Upper lobe of left lung (tissue), 6 donors: ENCODE measurements around the gene TMEM109. TPM values are rescaled to one million over a fixed set of nuclear protein-coding genes. Genes with fewer than 3 reads are reported as not detected.
"Not testable (repeated sequence)": the region's sequence is repeated elsewhere in the genome, so short reads cannot be mapped to it uniquely, and the experiment has no call there.

Experiments
- ATAC-seq, 2 donors: fragments of 200-7000 bp; cut with Tn5 transposase; one replicate each; pipeline ENCODE4 v1.9.1; 2022; ENCODE audit warnings: mild to moderate bottlenecking in 2 of 2, moderate library complexity in 2 of 2; ENCODE audit not compliant: low FRiP score in 2 of 2
- DNase-seq, 2 donors: peaks; one replicate each; pipeline ENCODE4 v3.0.0-alpha.2; 2019 to 2020
- H3K27ac ChIP-seq, 4 donors: fragments of 200-600 bp; sonication (generic); one replicate each; pipeline ENCODE4 v1.5.1; 2016 to 2019
- H3K27me3 ChIP-seq, 4 donors: fragments of 200-600 bp; sonication (generic); one replicate each; pipeline ENCODE4 v1.5.1; 2017 to 2019
- H3K36me3 ChIP-seq, 4 donors: fragments of 200-600 bp; sonication (generic); one replicate each; pipeline ENCODE4 v1.5.1; 2016 to 2019
- H3K4me1 ChIP-seq, 4 donors: fragments of 200-600 bp; sonication (generic); one replicate each; pipeline ENCODE4 v1.5.1; 2018 to 2019
- H3K4me3 ChIP-seq, 4 donors: fragments of 200-600 bp; sonication (generic); one replicate each; pipeline ENCODE4 v1.5.1; 2017 to 2019; ENCODE audit warnings: mild to moderate bottlenecking in 2 of 4, moderate library complexity in 1 of 4
- H3K9me3 ChIP-seq, 4 donors: fragments of 200-600 bp; sonication (generic); one replicate each; pipeline ENCODE4 v1.5.1; 2018 to 2019
- CTCF ChIP-seq, 6 experiments: fragments of 450-650 bp in 4 of 6; fragments of 200-600 bp in 2 of 6; sonication (generic) in 2 of 6; IDR thresholded peaks; one replicate each; pipeline ENCODE4 v1.5.1; 2016 to 2019; ENCODE audit warnings: antibody characterized with exemption in 6 of 6
- EP300 ChIP-seq, 4 donors: sonication (generic); formaldehyde crosslinking; IDR thresholded peaks; one replicate each; pipeline ENCODE4 v1.5.1; 2017; ENCODE audit warnings: antibody characterized with exemption in 4 of 4, control low read depth in 2 of 4
- POLR2A ChIP-seq, 4 donors: fragments of 450-650 bp; IDR thresholded peaks; one replicate each; pipeline ENCODE4 v1.5.1; 2016 to 2017; ENCODE audit warnings: antibody characterized with exemption in 4 of 4, mild to moderate bottlenecking in 2 of 4
- POLR2AphosphoS5 ChIP-seq, 2 donors: sonication (generic); formaldehyde crosslinking; IDR thresholded peaks; one replicate each; pipeline ENCODE4 v1.5.1; 2017; ENCODE audit warnings: antibody characterized with exemption in 2 of 2
- WGBS, 2 donors: methylation state at CpG; one replicate each; pipeline ENCODE4 v1.1.5; 2017 to 2018; 5-methylcytosine and 5-hydroxymethylcytosine counted together
- total RNA-seq, 6 donors: library from RNA; depleted of rRNA in 4 of 6; stranded (reverse); fragments of >200 nt in 4 of 6; gene quantifications; one replicate each; pipeline versions ENCODE4 v1.1.0 to v1.2.1, GENCODE V29; 2016 to 2021
- donor health status: DM: no; HTN: no; CAD: no; lungs with moderate emphysema.
- donor health status: DM: no; HTN: yes; CAD: no; lungs with severe emphysema.

The TMEM109 gene
- total RNA-seq, 6 donors from 2014 or later: 27.2 to 153 (median 129) TPM

GRCh38 chr11:60905551-60906113 lies 8.3 kb upstream of the TMEM109 start:
- no peaks in the 10 kb centered on the region for H3K9me3 ChIP-seq
- no peak for TF ChIP-seq CTCF (IDR thresholded peaks at IDR 0.05)
- DNase-seq (no peak), ATAC-seq (peak in 1 of 2 donors; percentile 25)
- no peaks in the 10 kb centered on the region for H3K27me3 ChIP-seq
- H3K4me1 ChIP-seq: peaks cover 19 to 26% (median 22%) of the 10 kb centered on the region in 4 donors
- H3K27ac ChIP-seq: peak overlapping the region; percentile 92 to 95 (median 94)
- peak overlapping the region; percentile 88 to 98 (median 96) for H3K4me3 ChIP-seq
- peaks cover 23 to 31% (median 28%) of the 10 kb centered on the region in 4 donors for H3K36me3 ChIP-seq
- WGBS, 2 donors: 7 to 11% methylated on average over 14 to 16 of the region's 16 CpGs

GRCh38 chr11:60906132-60906972 lies 7.6 kb upstream of the TMEM109 start, which contains the start of gene PRPF19:
Gene PRPF19, minus strand, starts transcription at chr11:60906585. Its CDS starts 203 bp downstream, at chr11:60906382.
- DNase-seq (peak; percentile 94 to 96), ATAC-seq (peak; percentile 97 to 98)
- H3K4me3 ChIP-seq: peak within 1 kb of the TSS; percentile 88 to 98 (median 96)
- WGBS, 2 donors: 1% methylated on average over 17 to 47 of the region's 75 CpGs
- H3K4me1 ChIP-seq: peaks cover 26 to 29% (median 27%) of the 10 kb centered on the region in 4 donors
- no peaks in the 10 kb centered on the region for H3K9me3 ChIP-seq
- peaks cover 16 to 24% (median 21%) of the 10 kb centered on the region in 4 donors for H3K36me3 ChIP-seq
- TF ChIP-seq POLR2A (IDR thresholded peaks at IDR 0.05): peak in 1 of 4 donors; percentile 80
- peak; percentile 82 to 89 for TF ChIP-seq POLR2AphosphoS5 (IDR thresholded peaks at IDR 0.05)
- TF ChIP-seq CTCF (IDR thresholded peaks at IDR 0.05): peak in 1 of 6 experiments; percentile 9
- TF ChIP-seq EP300 (IDR thresholded peaks at IDR 0.05): peak in 1 of 4 donors; percentile 51
- no peaks in the 10 kb centered on the region for H3K27me3 ChIP-seq
- H3K27ac ChIP-seq: peak within 1 kb of the TSS; percentile 92 to 95 (median 94)

DNA sequence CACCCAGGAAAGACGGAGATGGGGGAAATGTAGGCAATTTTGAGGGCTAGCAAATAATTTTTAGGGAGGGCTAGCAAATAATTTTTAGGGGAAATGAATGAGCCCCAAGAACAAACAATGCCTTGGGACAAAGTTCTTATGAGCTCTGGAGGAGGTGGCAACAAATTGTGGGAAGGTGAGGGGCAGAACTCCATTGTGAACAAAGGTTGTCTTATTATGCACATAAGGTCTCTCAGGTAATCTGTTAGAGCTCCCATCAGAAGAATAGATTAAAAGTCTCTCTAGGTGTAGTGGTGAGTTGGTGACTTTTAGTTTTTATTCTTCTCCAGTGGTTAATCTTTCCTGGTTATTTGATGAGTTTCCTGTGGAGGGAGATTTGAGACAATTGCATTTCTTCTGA lies 5.2 kb upstream of the TMEM109 start:
- ATAC-seq (no peak), DNase-seq (no peak)
- no peaks in the 10 kb centered on the region for H3K9me3 ChIP-seq
- H3K36me3 ChIP-seq: no peaks in the 10 kb centered on the region
- H3K27me3 ChIP-seq: no peaks in the 10 kb centered on the region
- H3K27ac ChIP-seq: no peak overlapping the region
- WGBS, 2 donors: 0 to 31% methylated on average over 1 of the region's 1 CpG
- TF ChIP-seq EP300 (IDR thresholded peaks at IDR 0.05) (no peak), POLR2A (IDR thresholded peaks at IDR 0.05) (no peak), CTCF (IDR thresholded peaks at IDR 0.05) (no peak), POLR2AphosphoS5 (IDR thresholded peaks at IDR 0.05) (no peak)
- no peak overlapping the region for H3K4me3 ChIP-seq
- H3K4me1 ChIP-seq: peaks cover 35 to 42% (median 37%) of the 10 kb centered on the region in 4 donors

DNA sequence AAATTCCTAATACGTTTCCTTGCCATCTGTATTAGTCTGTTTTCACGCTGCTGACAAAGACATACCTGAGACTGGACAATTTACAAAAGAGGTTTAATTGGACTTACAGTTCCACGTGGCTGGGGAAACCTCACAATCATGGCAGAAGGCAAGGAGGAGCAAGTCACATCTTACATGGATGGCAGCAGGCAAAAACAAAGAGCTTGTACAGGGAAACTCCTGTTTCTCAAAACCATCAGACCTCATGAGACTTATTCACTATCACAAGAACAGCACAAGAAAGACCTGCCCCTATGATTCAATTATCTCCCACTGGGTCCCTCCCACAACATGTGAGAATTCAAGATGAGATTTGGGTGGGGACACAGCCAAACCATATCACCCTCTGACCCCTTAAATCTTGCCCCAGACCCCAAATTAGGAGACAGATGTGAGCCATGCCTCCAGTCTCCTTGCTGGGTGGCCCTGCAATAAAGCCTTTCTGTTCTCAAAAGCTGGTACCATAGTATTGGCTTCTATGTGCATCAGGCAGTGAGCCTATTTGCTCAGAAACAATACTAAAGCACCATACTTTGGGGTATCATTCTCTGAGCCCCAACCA lies 4.2 kb upstream of the TMEM109 start:
- H3K27ac ChIP-seq, DNase-seq, H3K27me3 ChIP-seq, H3K4me3 ChIP-seq, ATAC-seq, H3K9me3 ChIP-seq, H3K36me3 ChIP-seq: not testable (repeated sequence)
- H3K4me1 ChIP-seq: peaks cover 30 to 41% (median 36%) of the 10 kb centered on the region in 4 donors
- WGBS, 2 donors: 78 to 81% methylated on average over 3 of the region's 3 CpGs

- H3K36me3 ChIP-seq: no peaks in the 10 kb centered on the region
- ATAC-seq (no peak), DNase-seq (peak in 1 of 2 donors; percentile 44)
- H3K4me3 ChIP-seq: no peak overlapping the region
- H3K9me3 ChIP-seq: no peaks in the 10 kb centered on the region
- peak overlapping the region in 1 of 4 donors; percentile 8 for H3K27ac ChIP-seq
- no peak for TF ChIP-seq POLR2AphosphoS5 (IDR thresholded peaks at IDR 0.05)
- TF ChIP-seq POLR2A (IDR thresholded peaks at IDR 0.05): peak in 1 of 4 donors; percentile 20
- no peaks in the 10 kb centered on the region for H3K27me3 ChIP-seq
- peaks cover 29 to 41% (median 36%) of the 10 kb centered on the region in 4 donors for H3K4me1 ChIP-seq
- 55 to 58% methylated on average over 3 of the region's 3 CpGs for WGBS, 2 donors
Observed at GRCh38 chr11:60910281-60910687, 3.7 kb upstream of the TMEM109 start.
